ENCODE data around the gene JMY.

The JMY gene

GRCh38 chr5:79258801-79259200, 22.9 kb downstream of the JMY start:
- Histone ChIP-seq H3K9ac (ENCODE audit: low read length in 2 of 2) (no peak overlapping the region), H3K4me1 (ENCODE audit: control insufficient read depth, insufficient read depth, low read length) (peaks cover 4% of the 10 kb centered on the region), H3K27ac (ENCODE audit: low read length) (no peak overlapping the region), H3K4me3 (ENCODE audit: low read length in 2 of 2) (no peak overlapping the region), H3K27me3 (ENCODE audit: control insufficient read depth in 1 of 2, insufficient read depth in 2 of 2, low read length in 2 of 2) (no peaks in the 10 kb centered on the region), H3K36me3 (ENCODE audit: control insufficient read depth in 2 of 2, insufficient read depth in 2 of 2, low read length in 2 of 2) (no peaks in the 10 kb centered on the region), H3K9me3 (ENCODE audit: control insufficient read depth in 2 of 2, low read length in 2 of 2) (no peaks in the 10 kb centered on the region)

- H3K4me1 ChIP-seq (ENCODE audit: control insufficient read depth, insufficient read depth, low read length): peaks cover 4% of the 10 kb centered on the region
- H3K27ac ChIP-seq (ENCODE audit: low read length): no peak overlapping the region
- no peaks in the 10 kb centered on the region for H3K9me3 ChIP-seq (ENCODE audit: control insufficient read depth in 2 of 2, low read length in 2 of 2)
- no peak overlapping the region for H3K9ac ChIP-seq (ENCODE audit: low read length in 2 of 2)
- H3K4me3 ChIP-seq (ENCODE audit: low read length in 2 of 2): no peak overlapping the region
- no peaks in the 10 kb centered on the region for H3K27me3 ChIP-seq (ENCODE audit: control insufficient read depth in 1 of 2, insufficient read depth in 2 of 2, low read length in 2 of 2)
- H3K36me3 ChIP-seq (ENCODE audit: control insufficient read depth in 2 of 2, insufficient read depth in 2 of 2, low read length in 2 of 2): no peaks in the 10 kb centered on the region
Measured at GRCh38 chr5:79259383-79259782, 23.5 kb downstream of the JMY start.

- H3K9me3 ChIP-seq (ENCODE audit: control insufficient read depth in 2 of 2, low read length in 2 of 2): no peaks in the 10 kb centered on the region
- no peaks in the 10 kb centered on the region for H3K27me3 ChIP-seq (ENCODE audit: control insufficient read depth in 1 of 2, insufficient read depth in 2 of 2, low read length in 2 of 2)
- H3K4me3 ChIP-seq (ENCODE audit: low read length in 2 of 2): no peak overlapping the region
- H3K36me3 ChIP-seq (ENCODE audit: control insufficient read depth in 2 of 2, insufficient read depth in 2 of 2, low read length in 2 of 2): no peaks in the 10 kb centered on the region
- peaks cover 4% of the 10 kb centered on the region for H3K4me1 ChIP-seq (ENCODE audit: control insufficient read depth, insufficient read depth, low read length)
- H3K27ac ChIP-seq (ENCODE audit: low read length): no peak overlapping the region
- no peak overlapping the region for H3K9ac ChIP-seq (ENCODE audit: low read length in 2 of 2)
Measured at GRCh38 chr5:79259810-79260209, 23.9 kb downstream of the JMY start.

GRCh38 chr5:79261897-79262296, 26.0 kb downstream of the JMY start:
- Histone ChIP-seq H3K27ac (ENCODE audit: low read length) (no peak overlapping the region), H3K9ac (ENCODE audit: low read length in 2 of 2) (no peak overlapping the region), H3K9me3 (ENCODE audit: control insufficient read depth in 2 of 2, low read length in 2 of 2) (no peaks in the 10 kb centered on the region), H3K27me3 (ENCODE audit: control insufficient read depth in 1 of 2, insufficient read depth in 2 of 2, low read length in 2 of 2) (no peaks in the 10 kb centered on the region), H3K4me3 (ENCODE audit: low read length in 2 of 2) (no peak overlapping the region), H3K4me1 (ENCODE audit: control insufficient read depth, insufficient read depth, low read length) (peaks cover 4% of the 10 kb centered on the region), H3K36me3 (ENCODE audit: control insufficient read depth in 2 of 2, insufficient read depth in 2 of 2, low read length in 2 of 2) (no peaks in the 10 kb centered on the region)

GRCh38 chr5:79263290-79263689, 27.4 kb downstream of the JMY start:
- no peaks in the 10 kb centered on the region for H3K27me3 ChIP-seq (ENCODE audit: control insufficient read depth in 1 of 2, insufficient read depth in 2 of 2, low read length in 2 of 2)
- no peaks in the 10 kb centered on the region for H3K9me3 ChIP-seq (ENCODE audit: control insufficient read depth in 2 of 2, low read length in 2 of 2)
- H3K4me3 ChIP-seq (ENCODE audit: low read length in 2 of 2): no peak overlapping the region
- H3K9ac ChIP-seq (ENCODE audit: low read length in 2 of 2): no peak overlapping the region
- no peak overlapping the region for H3K27ac ChIP-seq (ENCODE audit: low read length)
- H3K36me3 ChIP-seq (ENCODE audit: control insufficient read depth in 2 of 2, insufficient read depth in 2 of 2, low read length in 2 of 2): no peaks in the 10 kb centered on the region
- H3K4me1 ChIP-seq (ENCODE audit: control insufficient read depth, insufficient read depth, low read length): peaks cover 4% of the 10 kb centered on the region

- H3K9ac ChIP-seq (ENCODE audit: low read length in 2 of 2): no peak overlapping the region
- H3K4me3 ChIP-seq (ENCODE audit: low read length in 2 of 2): no peak overlapping the region
- no peak overlapping the region for H3K27ac ChIP-seq (ENCODE audit: low read length)
- H3K27me3 ChIP-seq (ENCODE audit: control insufficient read depth in 1 of 2, insufficient read depth in 2 of 2, low read length in 2 of 2): no peaks in the 10 kb centered on the region
- no peaks in the 10 kb centered on the region for H3K36me3 ChIP-seq (ENCODE audit: control insufficient read depth in 2 of 2, insufficient read depth in 2 of 2, low read length in 2 of 2)
- H3K4me1 ChIP-seq (ENCODE audit: control insufficient read depth, insufficient read depth, low read length): no peaks in the 10 kb centered on the region
- peaks cover 0 to 3% of the 10 kb centered on the region in 2 donors for H3K9me3 ChIP-seq (ENCODE audit: control insufficient read depth in 2 of 2, low read length in 2 of 2)
Measured at GRCh38 chr5:79267180-79267579, 31.2 kb downstream of the JMY start.

- Histone ChIP-seq H3K9ac (ENCODE audit: low read length in 2 of 2) (no peak overlapping the region), H3K36me3 (ENCODE audit: control insufficient read depth in 2 of 2, insufficient read depth in 2 of 2, low read length in 2 of 2) (no peaks in the 10 kb centered on the region), H3K27me3 (ENCODE audit: control insufficient read depth in 1 of 2, insufficient read depth in 2 of 2, low read length in 2 of 2) (no peaks in the 10 kb centered on the region), H3K9me3 (ENCODE audit: control insufficient read depth in 2 of 2, low read length in 2 of 2) (peaks cover 0 to 3% of the 10 kb centered on the region in 2 donors), H3K4me1 (ENCODE audit: control insufficient read depth, insufficient read depth, low read length) (no peaks in the 10 kb centered on the region), H3K4me3 (ENCODE audit: low read length in 2 of 2) (no peak overlapping the region), H3K27ac (ENCODE audit: low read length) (no peak overlapping the region)
Measured at GRCh38 chr5:79269733-79270166, 33.8 kb downstream of the JMY start.

- H3K9me3 ChIP-seq (ENCODE audit: control insufficient read depth in 2 of 2, low read length in 2 of 2): peaks cover 0 to 3% of the 10 kb centered on the region in 2 donors
- H3K27me3 ChIP-seq (ENCODE audit: control insufficient read depth in 1 of 2, insufficient read depth in 2 of 2, low read length in 2 of 2): no peaks in the 10 kb centered on the region
- no peak overlapping the region for H3K9ac ChIP-seq (ENCODE audit: low read length in 2 of 2)
- no peaks in the 10 kb centered on the region for H3K36me3 ChIP-seq (ENCODE audit: control insufficient read depth in 2 of 2, insufficient read depth in 2 of 2, low read length in 2 of 2)
- no peak overlapping the region for H3K4me3 ChIP-seq (ENCODE audit: low read length in 2 of 2)
- no peak overlapping the region for H3K27ac ChIP-seq (ENCODE audit: low read length)
- H3K4me1 ChIP-seq (ENCODE audit: control insufficient read depth, insufficient read depth, low read length): no peaks in the 10 kb centered on the region
Measured at GRCh38 chr5:79273341-79273740, 37.4 kb downstream of the JMY start.

- H3K27ac ChIP-seq (ENCODE audit: low read length): no peak overlapping the region
Measured at GRCh38 chr5:79284846-79285245, 48.9 kb downstream of the JMY start.

GRCh38 chr5:79285285-79285684, 49.4 kb downstream of the JMY start:
- H3K36me3 ChIP-seq (ENCODE audit: control insufficient read depth in 2 of 2, insufficient read depth in 2 of 2, low read length in 2 of 2): peaks cover 0 to 2% of the 10 kb centered on the region in 2 donors
- no peak overlapping the region for H3K27ac ChIP-seq (ENCODE audit: low read length)
- H3K4me1 ChIP-seq (ENCODE audit: control insufficient read depth, insufficient read depth, low read length): no peaks in the 10 kb centered on the region
- H3K9ac ChIP-seq (ENCODE audit: low read length in 2 of 2): no peak overlapping the region
- no peaks in the 10 kb centered on the region for H3K9me3 ChIP-seq (ENCODE audit: control insufficient read depth in 2 of 2, low read length in 2 of 2)
- no peaks in the 10 kb centered on the region for H3K27me3 ChIP-seq (ENCODE audit: control insufficient read depth in 1 of 2, insufficient read depth in 2 of 2, low read length in 2 of 2)
- H3K4me3 ChIP-seq (ENCODE audit: low read length in 2 of 2): peak overlapping the region in 1 of 2 donors; percentile 29

More at GRCh38 chr5:79284846-79285245, 48.9 kb downstream of the JMY start:
- Histone ChIP-seq H3K27me3 (ENCODE audit: control insufficient read depth in 1 of 2, insufficient read depth in 2 of 2, low read length in 2 of 2) (no peaks in the 10 kb centered on the region), H3K9ac (ENCODE audit: low read length in 2 of 2) (no peak overlapping the region), H3K9me3 (ENCODE audit: control insufficient read depth in 2 of 2, low read length in 2 of 2) (no peaks in the 10 kb centered on the region), H3K4me3 (ENCODE audit: low read length in 2 of 2) (no peak overlapping the region), H3K36me3 (ENCODE audit: control insufficient read depth in 2 of 2, insufficient read depth in 2 of 2, low read length in 2 of 2) (peaks cover 1 to 2% of the 10 kb centered on the region in 2 donors), H3K4me1 (ENCODE audit: control insufficient read depth, insufficient read depth, low read length) (no peaks in the 10 kb centered on the region)

GRCh38 chr5:79285833-79286232, 49.9 kb downstream of the JMY start:
- Histone ChIP-seq H3K27ac (ENCODE audit: low read length) (no peak overlapping the region), H3K36me3 (ENCODE audit: control insufficient read depth in 2 of 2, insufficient read depth in 2 of 2, low read length in 2 of 2) (peaks cover 0 to 2% of the 10 kb centered on the region in 2 donors), H3K4me1 (ENCODE audit: control insufficient read depth, insufficient read depth, low read length) (no peaks in the 10 kb centered on the region), H3K9me3 (ENCODE audit: control insufficient read depth in 2 of 2, low read length in 2 of 2) (no peaks in the 10 kb centered on the region), H3K9ac (ENCODE audit: low read length in 2 of 2) (no peak overlapping the region), H3K27me3 (ENCODE audit: control insufficient read depth in 1 of 2, insufficient read depth in 2 of 2, low read length in 2 of 2) (no peaks in the 10 kb centered on the region), H3K4me3 (ENCODE audit: low read length in 2 of 2) (peak overlapping the region in 1 of 2 donors; percentile 29)

All from stomach smooth muscle (tissue), 2 donors.